Myocyte (in vitro differentiated cells): ENCODE measurements around the gene SLC22A24. TPM values are rescaled to one million over a fixed set of nuclear protein-coding genes. Genes with fewer than 3 reads are reported as not detected.
A peak's percentile ranks its signal among the peaks of the same experiment; 100 is the strongest.
"Not testable (repeated sequence)": the region's sequence is repeated elsewhere in the genome, so short reads cannot be mapped to it uniquely, and the experiment has no call there.

Experiments used
- DNase-seq: peaks from one replicate; pipeline ENCODE4 v3.0.0-alpha.2; 2012; ENCODE audit warnings: low read depth
- polyA plus RNA-seq: library from polyadenylated mRNA; unstranded; fragments of >200 nt; gene quantifications from one replicate; pipeline ENCODE4 v1.2.1, GENCODE V29; 2012; ENCODE audit warnings: missing spikeins
- total RNA-seq: library from RNA; depleted of rRNA; stranded (reverse); fragments of >200 nt; gene quantifications from 2 replicates; pipeline ENCODE4 v1.2.3, GENCODE V29; 2014

Gene SLC22A24, protein sequence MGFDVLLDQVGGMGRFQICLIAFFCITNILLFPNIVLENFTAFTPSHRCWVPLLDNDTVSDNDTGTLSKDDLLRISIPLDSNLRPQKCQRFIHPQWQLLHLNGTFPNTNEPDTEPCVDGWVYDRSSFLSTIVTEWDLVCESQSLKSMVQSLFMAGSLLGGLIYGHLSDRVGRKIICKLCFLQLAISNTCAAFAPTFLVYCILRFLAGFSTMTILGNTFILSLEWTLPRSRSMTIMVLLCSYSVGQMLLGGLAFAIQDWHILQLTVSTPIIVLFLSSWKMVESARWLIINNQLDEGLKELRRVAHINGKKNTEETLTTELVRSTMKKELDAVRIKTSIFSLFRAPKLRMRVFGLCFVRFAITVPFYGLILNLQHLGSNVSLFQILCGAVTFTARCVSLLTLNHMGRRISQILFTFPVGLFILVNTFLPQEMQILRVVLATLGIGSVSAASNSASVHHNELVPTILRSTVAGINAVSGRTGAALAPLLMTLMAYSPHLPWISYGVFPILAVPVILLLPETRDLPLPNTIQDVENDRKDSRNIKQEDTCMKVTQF
- total RNA-seq, result not detected in 2 replicates
- not detected for polyA plus RNA-seq

DNA sequence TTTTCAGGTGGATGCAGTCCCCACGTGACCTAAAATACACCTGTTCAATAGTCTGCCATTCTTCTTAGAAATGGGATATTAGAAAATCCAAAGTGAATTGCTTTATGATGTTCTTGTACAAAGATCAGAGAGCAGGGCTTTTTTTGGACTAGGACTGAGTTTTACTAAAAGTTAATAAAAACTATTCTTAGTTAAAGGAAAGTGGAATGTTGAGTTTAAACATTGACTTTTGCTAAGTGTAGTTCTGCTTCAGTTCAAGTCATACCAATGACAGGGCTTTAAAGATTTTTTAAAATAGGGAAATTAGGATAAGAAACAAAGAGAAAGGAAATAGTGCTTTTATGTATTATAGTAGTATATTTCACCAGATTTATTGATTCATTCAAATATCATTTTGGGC, at the start of gene SLC22A24:
TSS of gene SLC22A24 (minus strand) at position 101 of the 400 bp plus-strand sequence. CDS start 442 bp downstream, outside the sequence.
- no peak for DNase-seq

DNA sequence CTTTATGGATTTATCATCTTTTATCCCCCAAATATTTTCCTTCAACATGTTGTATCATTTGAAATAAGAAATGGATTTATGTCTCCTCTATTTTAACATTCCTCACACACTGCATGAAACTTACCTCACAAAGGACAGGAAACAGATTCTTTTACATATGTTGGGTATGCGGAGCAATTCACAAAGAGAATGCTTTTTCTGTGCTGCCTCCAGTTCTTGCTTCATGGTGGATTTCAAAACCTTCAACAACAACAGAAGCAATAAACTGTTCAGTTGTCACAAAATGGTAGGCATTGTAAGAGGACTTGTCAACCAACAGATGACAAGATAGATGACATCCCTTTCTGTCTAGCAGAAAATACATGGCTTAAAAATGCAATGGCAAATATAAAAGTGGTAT, 36.5 kb upstream of the SLC22A24 start:
- no peak for DNase-seq

DNA sequence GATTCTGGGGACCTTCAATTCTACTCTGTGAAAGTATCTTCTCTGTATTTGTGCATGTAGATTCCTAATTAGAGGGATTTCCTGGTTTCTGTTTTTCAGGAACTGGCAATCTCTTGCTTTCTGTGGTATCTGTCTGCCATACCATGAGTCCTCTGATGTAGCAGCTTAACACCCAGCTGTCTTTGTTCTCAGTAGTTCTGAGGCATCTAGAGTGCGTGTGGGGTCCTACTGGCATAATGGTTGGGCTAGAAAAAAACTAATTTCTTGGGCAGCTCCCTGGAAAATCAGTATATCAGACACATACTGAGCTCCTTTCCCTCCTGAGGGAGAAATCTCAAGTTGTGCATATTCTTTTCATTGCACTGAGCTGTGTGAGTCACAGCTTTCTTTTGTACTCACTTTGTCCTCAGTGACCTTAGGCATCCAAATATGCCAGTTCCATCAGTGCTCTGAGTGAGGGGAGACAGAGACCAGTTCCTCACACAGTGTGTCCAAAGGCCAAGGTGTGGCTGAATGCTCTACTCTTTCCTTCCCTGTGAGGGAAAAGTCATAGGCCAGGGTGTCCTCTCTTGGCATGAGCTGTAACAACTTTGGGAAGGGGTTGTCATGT, 35.5 kb upstream of the SLC22A24 start:
- no peak for DNase-seq

DNA sequence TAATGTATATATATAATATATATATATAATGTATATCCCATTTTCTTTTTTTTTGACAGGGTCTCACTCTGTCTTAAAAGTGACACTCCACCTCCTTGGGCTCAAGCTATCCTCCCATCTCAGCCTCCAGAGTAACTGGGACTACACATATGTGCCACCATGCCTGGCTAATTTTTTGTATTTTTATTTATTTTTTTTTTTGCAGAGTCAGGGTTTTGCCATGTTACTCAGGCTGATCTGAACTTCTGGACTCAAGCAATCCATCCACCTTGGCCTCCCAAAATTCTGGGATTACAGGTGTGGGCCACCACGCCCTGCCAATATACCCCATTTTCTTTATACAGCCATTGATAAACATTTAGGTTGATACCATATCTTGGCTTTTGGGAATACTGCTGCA, 33.9 kb upstream of the SLC22A24 start:
- no peak for DNase-seq

DNA sequence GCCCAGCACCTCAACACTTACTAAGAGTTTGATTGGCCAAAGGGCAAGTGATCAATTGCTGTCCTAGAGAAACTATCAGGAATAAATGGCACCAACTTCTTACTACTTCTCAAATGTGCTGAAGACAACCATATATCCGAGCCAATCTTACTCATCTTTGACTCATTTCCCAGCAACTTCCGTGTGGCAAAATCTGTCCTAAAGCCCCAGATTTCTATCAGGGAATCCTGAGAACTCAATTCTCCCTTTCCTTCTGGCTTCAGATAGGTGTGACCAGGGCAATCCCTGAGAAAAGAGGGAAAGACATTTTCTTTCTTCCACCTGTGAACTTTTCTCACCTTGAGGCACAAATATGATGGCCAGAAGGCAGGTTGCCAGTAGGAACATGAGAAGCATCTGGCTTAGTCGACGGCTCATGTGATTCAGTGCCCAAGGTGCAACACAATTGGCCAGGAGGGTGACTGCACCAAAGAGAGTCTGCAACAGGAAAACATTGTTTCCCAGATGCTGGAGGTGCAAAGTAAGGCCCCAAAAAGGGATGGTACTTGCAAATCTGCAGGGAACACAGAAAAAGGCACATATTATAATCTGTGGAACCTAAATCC, 21.8 kb upstream of the SLC22A24 start:
- DNase-seq, result no peak

DNA sequence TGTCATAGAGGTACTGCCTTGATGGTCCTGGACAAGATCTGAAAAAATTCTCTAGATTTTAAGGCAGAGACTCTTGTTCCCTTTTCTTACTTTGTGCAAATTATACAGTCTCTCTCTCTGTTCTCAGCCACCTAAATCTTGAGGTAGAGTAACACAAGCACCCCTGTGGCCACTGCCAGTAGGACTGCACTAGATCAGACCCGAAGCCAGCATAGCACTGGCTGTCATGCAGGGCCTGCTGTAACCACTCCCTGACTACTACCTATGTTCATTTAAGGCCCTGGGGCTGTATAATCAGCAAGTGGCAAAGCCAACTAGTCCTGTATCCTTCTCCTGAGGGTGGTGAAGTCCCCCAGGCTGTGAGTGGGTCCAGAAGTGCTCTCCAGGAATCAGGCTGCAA, 11.8 kb upstream of the SLC22A24 start:
- no peak for DNase-seq

DNA sequence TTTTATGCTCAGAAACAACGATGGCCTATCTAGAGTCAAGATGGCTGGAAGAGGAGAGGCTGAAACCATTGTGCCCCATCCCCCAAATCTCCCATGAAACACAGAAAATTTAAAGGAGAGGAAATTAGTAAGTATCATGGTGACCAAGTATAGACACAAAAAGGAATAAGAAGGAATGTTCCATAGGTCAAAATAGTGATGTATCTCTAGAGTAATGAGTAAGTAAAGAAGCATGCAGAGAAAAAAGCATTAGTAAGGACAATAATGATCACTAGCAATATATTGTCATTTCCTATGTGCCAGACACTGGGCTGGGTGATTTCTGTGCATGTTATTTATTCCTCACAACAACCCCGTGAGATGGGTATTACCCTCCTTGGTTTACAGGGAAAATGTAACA, 2.6 kb upstream of the SLC22A24 start:
- no peak for DNase-seq

DNA sequence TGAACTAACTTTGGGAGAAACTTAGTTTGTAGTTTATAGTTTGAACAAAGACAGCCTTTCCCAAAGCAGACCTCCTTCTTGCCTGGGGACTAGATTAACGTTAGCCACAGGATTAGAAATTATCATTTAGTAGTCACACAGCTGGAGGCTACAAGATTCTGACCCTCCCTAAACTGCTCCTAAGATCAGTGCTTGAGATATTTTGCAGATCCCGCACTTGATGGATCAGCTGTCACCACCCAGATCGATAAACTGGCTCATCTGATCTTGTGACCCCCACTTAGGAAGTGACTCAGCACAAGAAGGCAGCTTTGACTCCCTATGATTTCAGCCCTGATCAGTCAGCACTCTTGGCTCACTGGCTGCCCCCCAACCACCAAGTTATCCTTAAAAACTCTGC, 1.6 kb downstream of the SLC22A24 start:
- DNase-seq, result no peak

DNA sequence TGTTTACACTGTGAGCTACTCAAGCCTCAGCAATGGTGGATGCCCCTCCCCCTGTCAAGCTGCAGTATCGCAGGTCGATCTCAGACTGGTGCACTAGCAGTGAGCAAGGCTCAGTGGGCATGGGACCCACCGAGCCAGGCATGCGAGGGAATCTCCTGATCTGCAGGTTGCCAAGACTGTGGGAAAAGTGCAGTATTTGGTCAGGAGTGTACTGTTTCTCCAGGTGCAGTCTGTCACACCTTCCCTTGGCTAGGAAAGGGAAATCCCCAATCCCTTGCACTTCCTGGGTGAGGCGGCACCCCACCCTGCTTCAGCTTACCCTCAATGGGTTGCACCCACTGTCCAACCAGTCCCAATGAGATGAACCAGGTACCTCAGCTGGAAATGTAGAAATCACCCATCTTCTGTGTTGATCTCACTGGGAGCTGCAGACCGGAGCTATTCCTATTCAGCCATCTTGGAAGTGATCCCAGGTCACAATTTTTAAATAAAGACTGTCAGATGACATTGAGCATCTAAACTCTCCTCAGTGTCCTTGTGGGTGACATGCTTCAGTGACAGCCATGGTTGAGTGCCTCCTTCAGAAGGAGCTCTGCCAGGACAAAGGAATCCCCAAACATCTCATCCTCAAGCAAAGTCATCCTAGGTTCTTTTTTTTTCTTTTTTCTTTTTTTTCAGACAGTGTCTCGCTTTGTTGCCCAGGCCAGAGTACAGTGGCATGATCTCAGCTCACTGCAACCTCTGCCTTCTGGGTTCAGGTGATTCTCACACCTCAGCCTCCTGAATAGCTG, 10.8 kb downstream of the SLC22A24 start:
- DNase-seq, result no peak

DNA sequence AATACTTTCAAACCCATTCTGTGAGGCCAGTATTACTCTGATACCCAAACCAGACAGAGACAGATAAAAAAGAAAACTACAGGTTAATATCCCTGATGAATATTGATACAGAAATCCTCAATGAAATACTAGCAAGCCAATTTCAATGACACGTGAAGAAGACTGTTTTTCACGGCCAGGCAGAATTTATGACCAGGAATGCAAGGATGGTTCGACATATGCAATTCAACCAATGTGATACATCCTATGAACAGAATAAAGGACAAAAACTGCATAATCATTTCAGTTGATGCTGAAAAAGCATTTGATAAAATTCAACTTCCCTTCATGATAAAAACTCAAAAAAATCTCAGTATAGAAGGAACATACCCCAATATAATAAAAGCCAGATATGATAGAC, 44.5 kb downstream of the SLC22A24 start:
- DNase-seq, result peak; percentile 0

DNA sequence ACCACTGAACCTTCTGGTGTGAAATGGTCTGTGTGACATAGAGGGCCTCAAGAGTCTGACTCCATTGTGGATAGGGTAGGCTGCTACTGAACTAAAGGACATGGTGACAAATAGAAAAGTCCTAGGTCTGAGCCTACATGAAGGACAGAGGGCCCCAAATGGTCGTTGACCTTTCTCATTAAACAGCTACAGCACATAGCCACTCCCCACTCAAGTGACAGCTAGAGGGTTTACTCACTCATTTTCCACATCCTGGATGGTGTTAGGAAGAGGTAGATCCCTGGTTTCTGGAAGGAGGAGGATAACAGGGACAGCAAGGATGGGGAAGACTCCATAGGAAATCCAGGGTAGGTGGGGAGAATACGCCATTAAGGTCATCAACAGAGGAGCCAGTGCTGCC, 63.3 kb downstream of the SLC22A24 start:
- no peak for DNase-seq

DNA sequence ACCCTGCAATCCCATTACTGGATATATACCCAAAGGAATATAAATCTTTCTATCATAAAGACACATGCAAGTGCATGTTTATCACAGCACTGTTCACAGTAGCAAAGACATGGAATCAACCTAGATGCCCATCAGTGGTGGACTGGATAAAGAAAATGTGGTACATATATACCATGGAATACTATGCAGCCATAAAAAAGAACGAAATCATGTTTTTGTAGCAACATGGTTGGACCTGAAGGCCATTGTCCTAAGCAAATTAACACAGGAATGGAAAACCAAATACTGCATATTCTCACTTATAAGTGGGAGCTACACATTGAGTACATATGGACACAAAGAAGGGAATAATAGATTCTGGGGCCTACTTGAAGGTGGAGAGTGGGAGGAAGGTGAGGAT, 97.8 kb downstream of the SLC22A24 start:
- not testable (repeated sequence) for DNase-seq

DNA sequence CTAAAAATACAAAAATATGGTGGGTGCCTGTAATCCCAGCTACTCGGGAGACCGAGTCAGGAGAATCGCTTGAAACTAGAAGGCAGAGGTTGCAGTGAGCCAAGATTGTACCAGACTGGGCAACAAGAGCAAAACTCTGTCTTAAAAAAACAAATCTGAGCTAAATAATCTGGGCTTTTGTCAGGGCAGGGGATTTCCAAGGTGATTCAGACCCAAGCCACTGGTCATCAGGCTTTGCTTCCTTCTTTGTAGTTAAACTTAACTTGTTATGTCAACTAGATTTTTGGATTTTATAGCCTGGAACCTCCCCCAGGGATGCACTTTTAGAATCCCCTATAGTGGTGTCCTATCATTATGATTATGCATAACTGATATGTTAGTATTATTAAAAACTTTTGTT, 101.4 kb downstream of the SLC22A24 start:
- DNase-seq, result no peak

DNA sequence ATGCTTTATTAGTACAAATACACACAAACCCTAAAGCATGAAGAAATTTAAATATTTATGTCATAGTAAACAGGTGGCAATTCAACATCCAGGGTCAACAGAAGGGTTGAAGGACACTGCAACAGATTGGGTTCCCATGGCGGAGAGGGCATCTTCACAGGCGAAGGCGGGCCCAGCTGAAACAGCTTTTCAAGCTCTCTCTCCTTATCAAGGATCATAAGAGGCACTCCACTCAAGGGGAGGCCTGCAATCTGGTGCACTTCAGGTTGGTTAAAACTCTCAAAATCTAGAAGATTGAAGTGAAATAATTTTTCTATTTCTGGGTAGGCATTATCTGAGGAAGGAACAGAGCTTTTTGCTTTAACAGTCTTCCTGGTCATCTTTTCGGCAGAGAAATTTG, 111.6 kb downstream of the SLC22A24 start:
- no peak for DNase-seq

Other genes starting within 250 kb of the SLC22A24 start
- not detected in 2 replicates for gene CHRM1, start 222.9 kb downstream of the SLC22A24 start, total RNA-seq
- not detected in 2 replicates for gene SLC22A6, start 159.3 kb downstream of the SLC22A24 start, total RNA-seq
- not detected in 2 replicates for gene SLC22A8, start 128.4 kb downstream of the SLC22A24 start, total RNA-seq
- not detected in 2 replicates for gene SLC22A25, start 99.4 kb upstream of the SLC22A24 start, total RNA-seq
- gene SLC22A9, start 225.6 kb upstream of the SLC22A24 start, total RNA-seq, result not detected in 2 replicates